Measurements from ENCODE around the gene NXPE3. TPM values are rescaled to one million over a fixed set of nuclear protein-coding genes. Genes with fewer than 3 reads are reported as not detected.

NXPE3 gene
- total and polyA plus RNA-seq, 9 of the 15 experiments (the other 6 are each of a cell fraction or from before 2014, with no cell fraction given), result 0.25 to 2.5 (median 0.95) TPM

DNA sequence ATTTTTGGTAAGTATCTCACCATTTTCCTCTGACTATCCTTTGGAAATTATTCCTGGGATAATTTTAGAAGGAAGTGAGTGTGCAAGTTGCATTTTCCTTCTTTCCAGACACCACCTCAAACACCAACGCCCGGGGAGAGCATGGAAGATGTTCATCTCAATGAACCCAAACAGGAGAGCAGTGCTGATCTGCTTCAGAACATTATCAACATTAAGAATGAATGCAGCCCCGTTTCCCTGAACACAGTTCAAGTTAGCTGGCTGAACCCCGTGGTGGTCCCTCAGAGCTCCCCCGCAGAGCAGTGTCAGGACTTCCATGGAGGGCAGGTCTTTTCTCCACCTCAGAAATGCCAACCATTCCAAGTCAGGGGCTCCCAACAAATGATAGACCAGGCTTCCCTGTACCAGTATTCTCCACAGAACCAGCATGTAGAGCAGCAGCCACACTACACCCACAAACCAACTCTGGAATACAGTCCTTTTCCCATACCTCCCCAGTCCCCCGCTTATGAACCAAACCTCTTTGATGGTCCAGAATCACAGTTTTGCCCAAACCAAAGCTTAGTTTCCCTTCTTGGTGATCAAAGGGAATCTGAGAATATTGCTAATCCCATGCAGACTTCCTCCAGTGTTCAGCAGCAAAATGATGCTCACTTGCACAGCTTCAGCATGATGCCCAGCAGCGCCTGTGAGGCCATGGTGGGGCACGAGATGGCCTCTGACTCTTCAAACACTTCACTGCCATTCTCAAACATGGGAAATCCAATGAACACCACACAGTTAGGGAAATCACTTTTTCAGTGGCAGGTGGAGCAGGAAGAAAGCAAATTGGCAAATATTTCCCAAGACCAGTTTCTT is 74.2 kb downstream of the NXPE3 start:
- H3K4me1 ChIP-seq (replicated peaks in 1 of 2; ENCODE audit: control insufficient read depth in 2 of 2, insufficient read depth in 2 of 2, low read length in 2 of 2), result peaks cover 7 to 10% of the 10 kb centered on the region in 2 experiments; a peak in 3 of 5 replicates
- TF ChIP-seq KLF1 (tag; IDR thresholded peaks at IDR 0.05) (no peak), TBP (optimal IDR thresholded peaks at IDR 0.05; ENCODE audit: low read depth, low read length) (no peak), THRAP3 (IDR thresholded peaks at IDR 0.05; ENCODE audit: borderline replicate concordance) (no peak), RBM34 (IDR thresholded peaks at IDR 0.05; ENCODE audit: borderline replicate concordance, insufficient read depth, low read length) (no peak), POLR3G (IDR thresholded peaks at IDR 0.05; ENCODE audit: extremely low read depth, insufficient read length, insufficient replicate concordance) (no peak), ZNF436 (CRISPR knock-in tag; IDR thresholded peaks at IDR 0.05) (no peak), SETDB1 (IDR thresholded peaks at IDR 0.05; ENCODE audit: low read length) (no peak), ZC3H4 (CRISPR knock-in tag; IDR thresholded peaks at IDR 0.05; ENCODE audit: borderline replicate concordance) (no peak), DIDO1 (tag; IDR thresholded peaks at IDR 0.05; ENCODE audit: low read depth) (no peak)
- TF ChIP-seq, protein P1, sequence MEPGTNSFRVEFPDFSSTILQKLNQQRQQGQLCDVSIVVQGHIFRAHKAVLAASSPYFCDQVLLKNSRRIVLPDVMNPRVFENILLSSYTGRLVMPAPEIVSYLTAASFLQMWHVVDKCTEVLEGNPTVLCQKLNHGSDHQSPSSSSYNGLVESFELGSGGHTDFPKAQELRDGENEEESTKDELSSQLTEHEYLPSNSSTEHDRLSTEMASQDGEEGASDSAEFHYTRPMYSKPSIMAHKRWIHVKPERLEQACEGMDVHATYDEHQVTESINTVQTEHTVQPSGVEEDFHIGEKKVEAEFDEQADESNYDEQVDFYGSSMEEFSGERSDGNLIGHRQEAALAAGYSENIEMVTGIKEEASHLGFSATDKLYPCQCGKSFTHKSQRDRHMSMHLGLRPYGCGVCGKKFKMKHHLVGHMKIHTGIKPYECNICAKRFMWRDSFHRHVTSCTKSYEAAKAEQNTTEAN (CRISPR knock-in tag; IDR thresholded peaks at IDR 0.05), result no peak
- TF ChIP-seq, protein P2, sequence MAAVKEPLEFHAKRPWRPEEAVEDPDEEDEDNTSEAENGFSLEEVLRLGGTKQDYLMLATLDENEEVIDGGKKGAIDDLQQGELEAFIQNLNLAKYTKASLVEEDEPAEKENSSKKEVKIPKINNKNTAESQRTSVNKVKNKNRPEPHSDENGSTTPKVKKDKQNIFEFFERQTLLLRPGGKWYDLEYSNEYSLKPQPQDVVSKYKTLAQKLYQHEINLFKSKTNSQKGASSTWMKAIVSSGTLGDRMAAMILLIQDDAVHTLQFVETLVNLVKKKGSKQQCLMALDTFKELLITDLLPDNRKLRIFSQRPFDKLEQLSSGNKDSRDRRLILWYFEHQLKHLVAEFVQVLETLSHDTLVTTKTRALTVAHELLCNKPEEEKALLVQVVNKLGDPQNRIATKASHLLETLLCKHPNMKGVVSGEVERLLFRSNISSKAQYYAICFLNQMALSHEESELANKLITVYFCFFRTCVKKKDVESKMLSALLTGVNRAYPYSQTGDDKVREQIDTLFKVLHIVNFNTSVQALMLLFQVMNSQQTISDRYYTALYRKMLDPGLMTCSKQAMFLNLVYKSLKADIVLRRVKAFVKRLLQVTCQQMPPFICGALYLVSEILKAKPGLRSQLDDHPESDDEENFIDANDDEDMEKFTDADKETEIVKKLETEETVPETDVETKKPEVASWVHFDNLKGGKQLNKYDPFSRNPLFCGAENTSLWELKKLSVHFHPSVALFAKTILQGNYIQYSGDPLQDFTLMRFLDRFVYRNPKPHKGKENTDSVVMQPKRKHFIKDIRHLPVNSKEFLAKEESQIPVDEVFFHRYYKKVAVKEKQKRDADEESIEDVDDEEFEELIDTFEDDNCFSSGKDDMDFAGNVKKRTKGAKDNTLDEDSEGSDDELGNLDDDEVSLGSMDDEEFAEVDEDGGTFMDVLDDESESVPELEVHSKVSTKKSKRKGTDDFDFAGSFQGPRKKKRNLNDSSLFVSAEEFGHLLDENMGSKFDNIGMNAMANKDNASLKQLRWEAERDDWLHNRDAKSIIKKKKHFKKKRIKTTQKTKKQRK (IDR thresholded peaks at IDR 0.05; ENCODE audit: borderline replicate concordance, low read depth, low read length), result no peak
- ChIA-PET CTCF (ENCODE audit: low intra/inter-chr PET ratio) (no interaction called here), POLR2A (interaction anchor here (1.1 kb wide), 1 partner anchor 14 kb away, joined by 4 read pairs; no protein-coding TSS in a partner anchor)
- 98% methylated on average over 4 of the region's 8 CpGs for WGBS (ENCODE audit: insufficient coverage, low coverage, missing lambda C conversion rate)
- in situ Hi-C loops (cut with MboI) (no loop called here), intact Hi-C loops (cut with micrococcal nuclease) (no loop called here)
- no peak overlapping the region for H3K4me3 ChIP-seq
- H3K27ac ChIP-seq (ENCODE audit: extremely low read depth, low read depth, low read length), result no peak overlapping the region
- FAIRE-seq, result no peak
- H3K79me2 ChIP-seq (ENCODE audit: control insufficient read depth, insufficient read depth, low read length), result peaks cover 25% of the 10 kb centered on the region
- no peak overlapping the region for H3K4me2 ChIP-seq (ENCODE audit: insufficient read depth, low read length)
- H3K36me3 ChIP-seq (ENCODE audit: control insufficient read depth, insufficient read depth, low read length), result peaks cover 63% of the 10 kb centered on the region
- no peak for ATAC-seq
- no peaks in the 10 kb centered on the region for H3K9me1 ChIP-seq (ENCODE audit: control insufficient read depth, insufficient read depth, low read length)
- no peaks in the 10 kb centered on the region for H3K27me3 ChIP-seq (ENCODE audit: control insufficient read depth in 2 of 2, insufficient read depth in 2 of 2, low read length in 2 of 2)
- DNase-seq (ENCODE audit: extremely low read depth in 1 of 4, low spot score in 3 of 4), result no peak
- no peak overlapping the region for H2AFZ ChIP-seq (ENCODE audit: low read depth, low read length)
- peaks cover 6% of the 10 kb centered on the region; the same call in 1 of the 2 replicates for H4K20me1 ChIP-seq (replicated peaks; ENCODE audit: control insufficient read depth, insufficient read depth, low read length)
- no TSS peak for BruUV-seq (replicated peaks)
- H3K9me3 ChIP-seq (replicated peaks; ENCODE audit: control insufficient read depth, insufficient read depth, low read depth, low read length), result no peaks in the 10 kb centered on the region
- no peak overlapping the region for H3K9ac ChIP-seq (ENCODE audit: insufficient read depth in 1 of 2, low read depth in 2 of 2, low read length in 2 of 2)

Data from K562 (cell line).